Glomerular visceral epithelial cell (primary cell): ENCODE results near the gene CTDSPL2.
"Not testable (repeated sequence)": the region's sequence is repeated elsewhere in the genome, so short reads cannot be mapped to it uniquely, and the experiment has no call there.

ENCODE experiments used
- DNase-seq: peaks from one replicate; pipeline ENCODE4 v3.0.0-alpha.2; 2016; ENCODE audit errors: extremely low spot score

CTDSPL2 gene

DNA sequence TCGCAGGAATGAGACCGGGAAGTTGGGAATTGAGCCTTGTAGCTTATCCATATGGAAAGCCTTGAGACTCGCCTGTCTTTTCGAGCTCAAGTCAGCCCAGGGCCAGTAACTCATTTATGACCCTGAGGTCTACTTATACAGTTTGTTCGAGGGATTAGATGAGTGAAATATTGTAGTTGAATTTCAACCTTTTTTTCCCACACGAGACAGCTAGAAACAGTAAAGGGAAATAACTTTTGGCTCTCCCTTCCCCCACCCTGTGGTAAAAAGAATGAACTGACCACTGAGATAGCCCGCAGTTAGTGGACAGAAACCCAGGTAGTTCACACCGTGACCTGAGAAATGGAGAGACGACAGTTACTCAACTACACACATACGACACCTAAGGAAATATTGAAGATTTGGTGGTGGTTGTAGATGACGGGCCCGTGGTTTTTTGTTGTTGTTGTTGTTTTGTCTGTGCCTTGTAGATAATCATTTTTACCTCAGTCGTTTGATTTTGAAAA, 110.4 kb downstream of the CTDSPL2 start:
- no peak for DNase-seq

GRCh38 chr15:44541282-44541958, 114.0 kb downstream of the CTDSPL2 start:
- DNase-seq = peak; percentile 82

GRCh38 chr15:44542596-44542995, 115.2 kb downstream of the CTDSPL2 start:
- no peak for DNase-seq

DNA sequence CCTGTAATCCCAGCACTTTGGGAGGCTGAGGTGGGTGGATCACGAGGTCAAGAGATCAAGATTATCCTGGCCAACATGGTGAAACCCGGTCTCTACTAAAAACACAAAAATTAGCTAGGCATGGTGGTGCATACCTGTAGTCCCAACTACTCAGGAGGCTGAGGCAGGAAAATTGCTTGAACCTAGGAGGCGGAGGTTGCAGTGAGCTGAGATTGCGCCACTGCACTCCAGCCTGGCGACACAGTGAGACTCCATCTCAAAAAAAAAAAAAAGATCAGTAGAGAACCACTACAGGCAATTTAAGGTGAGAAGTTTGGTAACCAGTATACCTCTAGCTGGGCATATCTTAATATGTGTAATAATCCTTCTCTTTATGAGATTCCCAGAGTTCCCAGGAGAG, 117.3 kb downstream of the CTDSPL2 start:
- not testable (repeated sequence) for DNase-seq

GRCh38 chr15:44545913-44546802, 118.7 kb downstream of the CTDSPL2 start:
- peak; percentile 44 for DNase-seq

GRCh38 chr15:44549152-44549551, 121.7 kb downstream of the CTDSPL2 start:
- not testable (repeated sequence) for DNase-seq

GRCh38 chr15:44550256-44550655, 122.8 kb downstream of the CTDSPL2 start:
- no peak for DNase-seq

DNA sequence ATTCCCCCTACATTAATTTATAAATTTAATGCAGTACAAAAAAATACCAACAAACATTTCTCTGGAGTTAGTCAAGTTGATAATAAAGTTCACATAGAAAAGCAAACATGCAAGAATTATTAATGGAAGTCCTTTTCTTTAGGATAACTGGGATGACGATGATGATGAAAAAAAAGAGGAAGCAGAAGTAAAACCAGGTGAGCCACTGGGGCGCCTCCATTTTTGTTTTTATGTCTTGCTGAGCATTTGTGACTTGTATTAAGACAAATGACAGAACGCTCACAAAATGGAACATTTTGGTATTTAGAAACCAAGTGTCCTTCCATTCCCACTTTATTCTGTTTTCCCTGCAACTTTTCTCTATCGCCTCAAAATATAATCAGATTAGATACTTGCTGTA, 123.3 kb downstream of the CTDSPL2 start:
- no peak for DNase-seq

GRCh38 chr15:44554934-44555723, 127.7 kb downstream of the CTDSPL2 start:
- no peak for DNase-seq

GRCh38 chr15:44560926-44561325, 133.5 kb downstream of the CTDSPL2 start:
- DNase-seq = not testable (repeated sequence)

- no peak for DNase-seq
These were observed 138.1 kb downstream of the CTDSPL2 start for GRCh38 chr15:44565387-44566154.

DNA sequence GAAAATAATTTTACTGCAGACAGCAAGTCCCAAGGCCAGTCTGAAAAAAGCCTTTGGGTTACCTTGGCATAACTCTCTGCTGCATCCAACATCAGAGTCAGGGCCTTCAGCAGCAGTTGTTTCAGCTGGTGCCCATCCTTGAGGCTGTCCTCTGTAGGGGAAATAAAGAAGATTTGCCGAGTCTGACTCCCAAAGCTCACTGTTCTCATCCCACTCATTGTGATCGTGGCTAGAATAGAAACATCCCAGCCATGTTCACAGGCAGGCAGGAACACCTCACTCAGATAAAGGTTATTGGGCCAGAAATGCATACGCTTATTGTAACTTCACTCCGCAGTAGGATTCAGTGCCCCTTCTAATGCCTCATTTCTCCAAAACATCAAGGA, 138.7 kb downstream of the CTDSPL2 start:
- DNase-seq = no peak

DNA sequence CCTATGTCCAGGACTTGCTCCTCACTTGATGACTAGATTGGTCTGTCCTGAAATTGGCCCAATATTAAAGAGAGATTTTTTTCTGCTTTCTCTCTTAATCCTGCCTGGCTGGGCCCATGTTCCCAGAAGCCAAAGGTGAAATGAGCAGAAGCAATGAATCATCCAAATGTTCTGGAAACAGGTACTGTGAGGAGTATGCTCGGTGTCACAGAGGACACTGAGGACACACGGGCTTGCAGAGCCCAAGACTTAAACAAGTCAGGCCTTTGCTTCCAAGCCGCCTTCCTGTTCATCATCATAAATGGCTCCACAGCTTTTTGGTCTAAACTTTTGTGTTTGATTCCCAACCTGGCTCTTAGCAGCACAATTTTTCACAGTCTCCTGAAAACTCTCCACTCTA, 140.9 kb downstream of the CTDSPL2 start:
- no peak for DNase-seq

DNA sequence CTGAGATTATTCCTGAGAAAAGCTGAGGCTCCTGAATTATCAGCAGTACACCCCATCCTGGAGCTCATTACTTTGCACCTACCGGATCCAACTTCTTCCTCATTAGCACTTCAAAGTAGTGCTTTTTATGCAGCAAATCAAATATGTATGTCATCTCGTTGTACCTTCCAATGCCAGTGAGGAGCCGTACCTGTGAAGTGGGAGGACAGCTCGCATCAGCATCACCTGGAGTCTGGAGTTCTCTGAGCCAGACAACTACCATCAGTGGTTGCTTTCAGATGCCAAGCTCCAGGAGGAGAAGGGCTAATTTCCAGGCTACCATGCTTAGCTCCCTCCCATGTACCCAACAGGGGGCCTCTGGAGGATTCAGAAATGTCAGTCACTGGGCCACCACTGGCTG, 141.9 kb downstream of the CTDSPL2 start:
- DNase-seq = no peak

- DNase-seq = no peak
These were observed 142.9 kb downstream of the CTDSPL2 start for GRCh38 chr15:44570361-44570760.

DNA sequence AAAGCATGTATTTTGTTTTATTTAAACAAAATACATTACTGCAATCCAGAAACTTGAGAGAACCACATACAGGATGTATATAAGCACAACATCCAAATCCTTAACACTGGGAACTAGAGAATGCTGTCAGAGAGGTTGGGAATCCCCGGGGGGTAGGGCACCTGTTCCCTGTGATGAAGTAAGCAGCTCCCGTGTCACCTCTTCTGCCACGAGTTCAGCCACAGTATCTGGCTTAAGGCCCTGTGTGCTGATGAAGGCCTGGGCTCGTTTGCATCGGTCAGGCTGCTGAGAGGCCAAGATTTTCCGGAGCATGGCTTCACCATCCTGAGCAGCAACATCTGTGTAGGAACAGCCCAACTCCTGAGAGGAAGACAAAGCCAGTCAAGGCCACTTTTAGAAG, 146.0 kb downstream of the CTDSPL2 start:
- no peak for DNase-seq

GRCh38 chr15:44574734-44575133, 147.3 kb downstream of the CTDSPL2 start:
- DNase-seq = no peak
